ENCODE data around the gene PNPLA7. TPM values are rescaled to one million over a fixed set of nuclear protein-coding genes. Genes with fewer than 3 reads are reported as not detected.

The PNPLA7 gene
- total and polyA plus RNA-seq, 10 of the 15 experiments (the other 5 are each of a cell fraction or from before 2014, with no cell fraction given), result 0.04 to 0.85 (median 0.19) TPM; not detected in 1

GRCh38 chr9:137416006-137416562, 134.1 kb downstream of the PNPLA7 start:
- Histone ChIP-seq H3K36me3 (ENCODE audit: control insufficient read depth in 2 of 2, insufficient read depth in 2 of 2, low read length in 1 of 2) (no peaks in the 10 kb centered on the region), H3K4me3 (no peak overlapping the region), H3K79me2 (ENCODE audit: control insufficient read depth, insufficient read depth, low read length) (peaks cover 11% of the 10 kb centered on the region), H3K4me1 (ENCODE audit: control insufficient read depth, insufficient read depth, low read length) (peaks cover 17% of the 10 kb centered on the region), H3K4me2 (ENCODE audit: control insufficient read depth, insufficient read depth) (no peak overlapping the region), H4K20me1 (ENCODE audit: control insufficient read depth, insufficient read depth) (no peaks in the 10 kb centered on the region), H3K27ac (ENCODE audit: control insufficient read depth, insufficient read depth) (no peak overlapping the region), H3K27me3 (replicated peaks in 1 of 2; ENCODE audit: control insufficient read depth in 2 of 2, insufficient read depth in 2 of 2, low read length in 1 of 2) (no peaks in the 10 kb centered on the region), H2AFZ (ENCODE audit: control insufficient read depth, low read depth, low read length) (no peak overlapping the region), H3K9ac (ENCODE audit: control insufficient read depth, insufficient read depth, low read length) (no peak overlapping the region), H3K9me3 (replicated peaks; ENCODE audit: control insufficient read depth, insufficient read depth, low read length) (no peaks in the 10 kb centered on the region)
- no peak for FAIRE-seq
- WGBS (ENCODE audit: insufficient coverage, insufficient replicate concordance, low lambda C conversion rate, missing lambda C conversion rate), result 96% methylated on average over 20 of the region's 23 CpGs
- intact Hi-C loops (cut with micrococcal nuclease; ENCODE audit: unreplicated experiment), result no loop called here
- RAD21 ChIA-PET (ENCODE audit: unreplicated experiment), result no interaction called here
- no peak for DNase-seq (ENCODE audit: low read depth, low spot score)
- in situ Hi-C loops (cut with MboI), result no loop called here
- CTCF ChIA-PET, result no interaction called here
- POLR2A ChIA-PET, result no interaction called here
- SMC1A ChIA-PET (ENCODE audit: uncharacterized antibody, unreplicated experiment), result no interaction called here
- ATAC-seq, result no peak
- no TSS peak for BruUV-seq (replicated peaks)
- no peak for TF ChIP-seq IKZF1 (conservative IDR thresholded peaks at IDR 0.05)
- TF ChIP-seq MTA2 (IDR thresholded peaks at IDR 0.05; ENCODE audit: low read depth), result no peak
- TF ChIP-seq IRF4 (IDR thresholded peaks at IDR 0.05; ENCODE audit: low read depth, low read length), result no peak
- TF ChIP-seq RB1 (IDR thresholded peaks at IDR 0.05; ENCODE audit: borderline replicate concordance), result no peak
- no peak for TF ChIP-seq STAT1 (conservative IDR thresholded peaks at IDR 0.05)
- no peak for TF ChIP-seq CBX5 (IDR thresholded peaks at IDR 0.05; ENCODE audit: low read depth)
- no peak for TF ChIP-seq MEF2B (IDR thresholded peaks at IDR 0.05; ENCODE audit: partially characterized antibody, poor library complexity, severe bottlenecking)
- TF ChIP-seq, protein P1, sequence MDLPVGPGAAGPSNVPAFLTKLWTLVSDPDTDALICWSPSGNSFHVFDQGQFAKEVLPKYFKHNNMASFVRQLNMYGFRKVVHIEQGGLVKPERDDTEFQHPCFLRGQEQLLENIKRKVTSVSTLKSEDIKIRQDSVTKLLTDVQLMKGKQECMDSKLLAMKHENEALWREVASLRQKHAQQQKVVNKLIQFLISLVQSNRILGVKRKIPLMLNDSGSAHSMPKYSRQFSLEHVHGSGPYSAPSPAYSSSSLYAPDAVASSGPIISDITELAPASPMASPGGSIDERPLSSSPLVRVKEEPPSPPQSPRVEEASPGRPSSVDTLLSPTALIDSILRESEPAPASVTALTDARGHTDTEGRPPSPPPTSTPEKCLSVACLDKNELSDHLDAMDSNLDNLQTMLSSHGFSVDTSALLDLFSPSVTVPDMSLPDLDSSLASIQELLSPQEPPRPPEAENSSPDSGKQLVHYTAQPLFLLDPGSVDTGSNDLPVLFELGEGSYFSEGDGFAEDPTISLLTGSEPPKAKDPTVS (IDR thresholded peaks at IDR 0.05; ENCODE audit: low read depth, low read length), result no peak
- no peak for TF ChIP-seq ASH2L (IDR thresholded peaks at IDR 0.05; ENCODE audit: borderline replicate concordance, low read depth)
- TF ChIP-seq, protein P2, sequence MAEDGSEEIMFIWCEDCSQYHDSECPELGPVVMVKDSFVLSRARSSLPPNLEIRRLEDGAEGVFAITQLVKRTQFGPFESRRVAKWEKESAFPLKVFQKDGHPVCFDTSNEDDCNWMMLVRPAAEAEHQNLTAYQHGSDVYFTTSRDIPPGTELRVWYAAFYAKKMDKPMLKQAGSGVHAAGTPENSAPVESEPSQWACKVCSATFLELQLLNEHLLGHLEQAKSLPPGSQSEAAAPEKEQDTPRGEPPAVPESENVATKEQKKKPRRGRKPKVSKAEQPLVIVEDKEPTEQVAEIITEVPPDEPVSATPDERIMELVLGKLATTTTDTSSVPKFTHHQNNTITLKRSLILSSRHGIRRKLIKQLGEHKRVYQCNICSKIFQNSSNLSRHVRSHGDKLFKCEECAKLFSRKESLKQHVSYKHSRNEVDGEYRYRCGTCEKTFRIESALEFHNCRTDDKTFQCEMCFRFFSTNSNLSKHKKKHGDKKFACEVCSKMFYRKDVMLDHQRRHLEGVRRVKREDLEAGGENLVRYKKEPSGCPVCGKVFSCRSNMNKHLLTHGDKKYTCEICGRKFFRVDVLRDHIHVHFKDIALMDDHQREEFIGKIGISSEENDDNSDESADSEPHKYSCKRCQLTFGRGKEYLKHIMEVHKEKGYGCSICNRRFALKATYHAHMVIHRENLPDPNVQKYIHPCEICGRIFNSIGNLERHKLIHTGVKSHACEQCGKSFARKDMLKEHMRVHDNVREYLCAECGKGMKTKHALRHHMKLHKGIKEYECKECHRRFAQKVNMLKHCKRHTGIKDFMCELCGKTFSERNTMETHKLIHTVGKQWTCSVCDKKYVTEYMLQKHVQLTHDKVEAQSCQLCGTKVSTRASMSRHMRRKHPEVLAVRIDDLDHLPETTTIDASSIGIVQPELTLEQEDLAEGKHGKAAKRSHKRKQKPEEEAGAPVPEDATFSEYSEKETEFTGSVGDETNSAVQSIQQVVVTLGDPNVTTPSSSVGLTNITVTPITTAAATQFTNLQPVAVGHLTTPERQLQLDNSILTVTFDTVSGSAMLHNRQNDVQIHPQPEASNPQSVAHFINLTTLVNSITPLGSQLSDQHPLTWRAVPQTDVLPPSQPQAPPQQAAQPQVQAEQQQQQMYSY (CRISPR knock-in tag; IDR thresholded peaks at IDR 0.05), result no peak
- TF ChIP-seq, protein P3, sequence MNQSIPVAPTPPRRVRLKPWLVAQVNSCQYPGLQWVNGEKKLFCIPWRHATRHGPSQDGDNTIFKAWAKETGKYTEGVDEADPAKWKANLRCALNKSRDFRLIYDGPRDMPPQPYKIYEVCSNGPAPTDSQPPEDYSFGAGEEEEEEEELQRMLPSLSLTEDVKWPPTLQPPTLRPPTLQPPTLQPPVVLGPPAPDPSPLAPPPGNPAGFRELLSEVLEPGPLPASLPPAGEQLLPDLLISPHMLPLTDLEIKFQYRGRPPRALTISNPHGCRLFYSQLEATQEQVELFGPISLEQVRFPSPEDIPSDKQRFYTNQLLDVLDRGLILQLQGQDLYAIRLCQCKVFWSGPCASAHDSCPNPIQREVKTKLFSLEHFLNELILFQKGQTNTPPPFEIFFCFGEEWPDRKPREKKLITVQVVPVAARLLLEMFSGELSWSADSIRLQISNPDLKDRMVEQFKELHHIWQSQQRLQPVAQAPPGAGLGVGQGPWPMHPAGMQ (IDR thresholded peaks at IDR 0.05; ENCODE audit: borderline replicate concordance), result no peak
- TF ChIP-seq RUNX3 (IDR thresholded peaks at IDR 0.05; ENCODE audit: low read length), result no peak
- TF ChIP-seq NFYB (IDR thresholded peaks at IDR 0.05; ENCODE audit: insufficient read depth, low read depth, low read length), result no peak
- TF ChIP-seq MYB (IDR thresholded peaks at IDR 0.05; ENCODE audit: borderline replicate concordance, low read depth, low read length), result no peak
- TF ChIP-seq ZSCAN29 (IDR thresholded peaks at IDR 0.05), result no peak

Data from GM12878 (cell line).